MCF 10A (cell line): ENCODE data around the gene DPEP1. TPM values are rescaled to one million over a fixed set of nuclear protein-coding genes. Genes with fewer than 3 reads are reported as not detected.
"Not testable (repeated sequence)": the region's sequence is repeated elsewhere in the genome, so short reads cannot be mapped to it uniquely, and the experiment has no call there.

Experiments
- BruUV-seq: library from RNA; stranded (reverse); fragments of 400-500 nt; replicated peaks from 2 replicates; lab custom pipeline; 2021; lab: Mats Ljungman, UMichigan
- CTCF ChIA-PET: fragments of 300-600 bp; sonication (Branson Sonifier 250); formaldehyde crosslinking; extraction: SDS; loops from one replicate; lab custom pipeline; 2021; ENCODE audit warnings: antibody characterized with exemption, inconsistent platforms; lab: Yijun Ruan, JAX
- POLR2A ChIA-PET: fragments of 300-600, 350-650 bp; sonication (Branson Sonifier 250); formaldehyde crosslinking; extraction: SDS; loops from one replicate; lab custom pipeline; 2020; ENCODE audit warnings: antibody characterized with exemption, inconsistent platforms; lab: Yijun Ruan, JAX
- DNase-seq: peaks from one replicate; pipeline ENCODE4 v3.0.0-alpha.2; 2018; ENCODE audit not compliant: unreplicated experiment
- H3K27ac Mint-ChIP-seq: one replicate; pipeline ENCODE4 v1.8.0; 2022; ENCODE audit warnings: mild to moderate bottlenecking, low read depth, mixed read lengths; ENCODE audit not compliant: unreplicated experiment
- H3K27me3 Mint-ChIP-seq: one replicate; pipeline ENCODE4 v1.8.0; 2022; ENCODE audit warnings: mixed read lengths; ENCODE audit not compliant: insufficient read depth, unreplicated experiment
- H3K36me3 Mint-ChIP-seq: one replicate; pipeline ENCODE4 v1.8.0; 2022; ENCODE audit warnings: mild to moderate bottlenecking, moderate library complexity, mixed read lengths; ENCODE audit not compliant: insufficient read depth, unreplicated experiment
- H3K4me1 Mint-ChIP-seq: one replicate; pipeline ENCODE4 v1.8.0; 2022; ENCODE audit warnings: mixed read lengths; ENCODE audit not compliant: insufficient read depth, unreplicated experiment
- H3K4me3 Mint-ChIP-seq: one replicate; pipeline ENCODE4 v1.8.0; 2022; ENCODE audit warnings: mild to moderate bottlenecking, moderate library complexity, mixed read lengths; ENCODE audit not compliant: unreplicated experiment
- H3K9me3 Mint-ChIP-seq: one replicate; pipeline ENCODE4 v1.8.0; 2022; ENCODE audit warnings: mixed read lengths; ENCODE audit not compliant: unreplicated experiment
- intact Hi-C: fragments of 100-400 bp; cut with micrococcal nuclease; formaldehyde crosslinking; loops from 2 replicates; pipeline ENCODE4 v1.14.1; 2022
- total RNA-seq: library from RNA; stranded (reverse); gene quantifications from 2 replicates; pipeline ENCODE4 v1.2.3, GENCODE V29; 2022
- TF ChIP-seq, protein P1 (sequence below): fragments of 200-600 bp; IDR thresholded peaks from one replicate; pipeline ENCODE4 v1.8.0; 2022; ENCODE audit warnings: antibody characterized with exemption, mild to moderate bottlenecking; ENCODE audit not compliant: unreplicated experiment

DPEP1 gene
- total RNA-seq, 1 experiment from 2014 or later: 0.82 TPM

- ChIA-PET CTCF (no interaction called here), POLR2A (interaction anchor here (0.7 kb wide), 1 partner anchor 32 kb away, joined by 4 read pairs; no protein-coding TSS in a partner anchor)
- Mint-ChIP-seq H3K36me3 (peaks cover 12% of the 10 kb centered on the region), H3K27me3 (no peaks in the 10 kb centered on the region), H3K4me1 (peaks cover 2% of the 10 kb centered on the region), H3K9me3 (no peaks in the 10 kb centered on the region), H3K4me3 (no peak overlapping the region), H3K27ac (no peak overlapping the region)
- intact Hi-C loops: no loop called here
- no TSS peak for BruUV-seq
- no peak for DNase-seq
- TF ChIP-seq, protein P1, sequence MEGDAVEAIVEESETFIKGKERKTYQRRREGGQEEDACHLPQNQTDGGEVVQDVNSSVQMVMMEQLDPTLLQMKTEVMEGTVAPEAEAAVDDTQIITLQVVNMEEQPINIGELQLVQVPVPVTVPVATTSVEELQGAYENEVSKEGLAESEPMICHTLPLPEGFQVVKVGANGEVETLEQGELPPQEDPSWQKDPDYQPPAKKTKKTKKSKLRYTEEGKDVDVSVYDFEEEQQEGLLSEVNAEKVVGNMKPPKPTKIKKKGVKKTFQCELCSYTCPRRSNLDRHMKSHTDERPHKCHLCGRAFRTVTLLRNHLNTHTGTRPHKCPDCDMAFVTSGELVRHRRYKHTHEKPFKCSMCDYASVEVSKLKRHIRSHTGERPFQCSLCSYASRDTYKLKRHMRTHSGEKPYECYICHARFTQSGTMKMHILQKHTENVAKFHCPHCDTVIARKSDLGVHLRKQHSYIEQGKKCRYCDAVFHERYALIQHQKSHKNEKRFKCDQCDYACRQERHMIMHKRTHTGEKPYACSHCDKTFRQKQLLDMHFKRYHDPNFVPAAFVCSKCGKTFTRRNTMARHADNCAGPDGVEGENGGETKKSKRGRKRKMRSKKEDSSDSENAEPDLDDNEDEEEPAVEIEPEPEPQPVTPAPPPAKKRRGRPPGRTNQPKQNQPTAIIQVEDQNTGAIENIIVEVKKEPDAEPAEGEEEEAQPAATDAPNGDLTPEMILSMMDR: no peak
Observed at GRCh38 chr16:89570342-89570923, 43.0 kb upstream of the DPEP1 start.

DNA sequence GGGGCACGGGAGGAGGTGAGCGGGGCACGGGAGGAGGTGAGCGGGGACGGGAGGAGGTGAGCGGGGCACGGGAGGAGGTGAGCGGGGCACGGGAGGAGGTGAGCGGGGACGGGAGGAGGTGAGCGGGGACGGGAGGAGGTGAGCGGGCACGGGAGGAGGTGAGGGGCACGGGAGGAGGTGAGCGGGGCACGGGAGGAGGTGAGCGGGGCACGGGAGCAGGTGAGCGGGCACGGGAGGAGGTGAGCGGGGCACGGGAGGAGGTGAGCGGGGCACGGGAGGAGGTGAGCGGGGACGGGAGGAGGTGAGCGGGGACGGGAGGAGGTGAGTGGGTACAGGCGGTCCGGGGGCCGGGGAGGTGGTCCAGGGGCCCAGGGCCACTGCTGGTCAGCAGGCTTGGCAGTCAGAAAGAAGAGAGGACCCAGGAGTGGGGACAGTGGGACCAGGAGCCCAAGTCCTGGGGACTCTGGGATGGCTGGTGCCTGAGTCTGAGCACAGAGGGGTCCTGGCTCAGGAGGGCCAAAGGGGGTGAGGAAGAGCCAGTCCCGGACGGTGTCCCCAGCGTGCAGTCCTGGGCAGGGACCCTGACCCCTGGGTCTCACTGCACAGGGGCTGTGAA lies 42.4 kb upstream of the DPEP1 start:
- H3K27ac Mint-ChIP-seq, H3K4me3 Mint-ChIP-seq, CTCF ChIA-PET, H3K36me3 Mint-ChIP-seq, POLR2A ChIA-PET, H3K27me3 Mint-ChIP-seq, intact Hi-C loops, H3K4me1 Mint-ChIP-seq, H3K9me3 Mint-ChIP-seq, BruUV-seq, DNase-seq: not testable (repeated sequence)

DNA sequence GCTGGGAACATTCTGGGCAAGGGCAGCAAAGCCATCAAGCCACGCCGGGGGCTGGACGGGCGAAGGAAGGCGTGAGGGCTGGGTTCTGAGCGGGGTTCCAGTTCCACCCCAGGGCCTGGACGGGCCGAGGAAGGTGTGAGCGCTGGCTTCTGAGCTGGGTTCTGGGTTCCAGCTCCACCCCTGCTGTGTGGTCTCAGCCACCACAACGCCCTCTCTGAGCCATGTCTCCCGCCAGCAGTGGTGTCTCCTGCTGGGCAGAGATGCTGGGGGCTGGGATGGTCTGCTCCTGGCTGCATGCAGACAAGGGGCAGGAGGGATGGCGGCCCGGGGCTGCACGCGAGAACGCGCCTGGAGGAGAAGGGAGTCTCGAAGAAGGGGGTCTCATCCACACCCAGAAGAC lies 41.8 kb upstream of the DPEP1 start:
- POLR2A ChIA-PET: no interaction called here
- Mint-ChIP-seq H3K27me3 (no peaks in the 10 kb centered on the region), H3K4me3 (no peak overlapping the region), H3K27ac (no peak overlapping the region), H3K36me3 (no peaks in the 10 kb centered on the region), H3K9me3 (no peaks in the 10 kb centered on the region), H3K4me1 (no peaks in the 10 kb centered on the region)
- no TSS peak for BruUV-seq
- TF ChIP-seq, protein P1: no peak
- intact Hi-C loops: no loop called here
- DNase-seq: no peak
- CTCF ChIA-PET: no interaction called here

DNA sequence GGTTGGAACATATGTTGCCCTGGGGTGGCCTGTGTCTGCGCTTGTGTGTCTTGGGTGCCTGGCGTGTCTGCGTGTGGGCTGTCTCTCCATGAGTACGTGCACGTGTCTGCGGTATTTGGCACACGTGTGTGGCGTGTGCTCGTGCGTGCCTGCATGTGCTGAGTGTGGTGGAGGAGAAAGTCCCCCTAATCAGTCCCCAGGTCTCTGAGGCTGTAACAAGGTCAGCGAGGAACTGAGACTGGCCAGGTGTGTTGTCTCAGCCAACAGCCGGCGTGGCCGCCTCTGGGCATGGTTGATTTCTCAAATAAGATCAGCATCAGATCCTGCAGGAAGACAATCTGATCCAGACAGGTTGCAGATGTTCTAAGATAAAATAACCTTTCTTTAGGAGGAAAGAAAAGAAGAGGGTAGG lies 41.4 kb upstream of the DPEP1 start:
- Mint-ChIP-seq H3K4me1 (no peaks in the 10 kb centered on the region), H3K27me3 (no peaks in the 10 kb centered on the region), H3K4me3 (no peak overlapping the region), H3K27ac (no peak overlapping the region), H3K36me3 (no peaks in the 10 kb centered on the region), H3K9me3 (no peaks in the 10 kb centered on the region)
- intact Hi-C loops: no loop called here
- CTCF ChIA-PET: no interaction called here
- DNase-seq: no peak
- TF ChIP-seq, protein P1: no peak
- POLR2A ChIA-PET: no interaction called here
- BruUV-seq: no TSS peak
